Measurements from ENCODE around the gene CTF1.
"Not testable (repeated sequence)": the region's sequence is repeated elsewhere in the genome, so short reads cannot be mapped to it uniquely, and the experiment has no call there.

Gene CTF1

GRCh38 chr16:30888856-30889499, 7.4 kb upstream of the CTF1 start:
- DNase-seq, result no peak

GRCh38 chr16:30889721-30890120, 6.7 kb upstream of the CTF1 start:
- no peak for DNase-seq

DNA sequence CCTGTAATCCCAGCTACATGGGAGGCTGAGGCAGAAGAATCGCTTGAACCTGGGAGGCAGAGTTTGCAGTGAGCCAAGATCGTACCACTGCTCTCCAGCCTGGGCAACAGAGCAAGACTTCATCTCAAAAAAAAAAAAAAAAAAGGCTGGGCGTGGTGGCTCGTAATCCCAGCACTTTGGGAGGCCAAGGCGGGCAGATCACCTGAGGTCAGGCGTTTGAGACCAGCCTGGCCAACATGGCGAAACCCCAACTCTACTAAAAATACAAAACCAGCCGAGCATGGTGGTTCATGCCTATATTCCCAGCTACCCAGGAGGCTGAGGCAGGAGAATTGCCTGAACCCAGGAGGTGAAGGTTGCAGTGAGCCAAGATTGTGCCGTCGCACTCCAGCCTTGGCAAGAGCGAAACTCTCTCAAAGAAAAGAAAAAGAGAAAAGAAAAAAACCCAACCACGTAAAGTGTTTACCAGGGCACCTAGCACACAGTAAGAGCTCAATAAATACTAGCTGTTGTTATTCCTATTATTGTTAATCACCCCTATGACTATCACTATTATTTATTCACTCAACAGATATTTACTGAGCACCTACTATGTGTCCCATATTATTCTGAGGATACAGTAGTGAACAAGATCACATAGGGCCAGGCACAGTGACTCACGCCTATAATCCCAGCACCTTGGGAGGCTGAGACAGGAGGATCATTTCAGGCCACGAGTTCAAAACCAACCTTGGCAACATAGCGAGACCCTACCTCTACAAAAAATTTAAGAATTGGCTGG, 5.2 kb upstream of the CTF1 start:
- not testable (repeated sequence) for DNase-seq

DNA sequence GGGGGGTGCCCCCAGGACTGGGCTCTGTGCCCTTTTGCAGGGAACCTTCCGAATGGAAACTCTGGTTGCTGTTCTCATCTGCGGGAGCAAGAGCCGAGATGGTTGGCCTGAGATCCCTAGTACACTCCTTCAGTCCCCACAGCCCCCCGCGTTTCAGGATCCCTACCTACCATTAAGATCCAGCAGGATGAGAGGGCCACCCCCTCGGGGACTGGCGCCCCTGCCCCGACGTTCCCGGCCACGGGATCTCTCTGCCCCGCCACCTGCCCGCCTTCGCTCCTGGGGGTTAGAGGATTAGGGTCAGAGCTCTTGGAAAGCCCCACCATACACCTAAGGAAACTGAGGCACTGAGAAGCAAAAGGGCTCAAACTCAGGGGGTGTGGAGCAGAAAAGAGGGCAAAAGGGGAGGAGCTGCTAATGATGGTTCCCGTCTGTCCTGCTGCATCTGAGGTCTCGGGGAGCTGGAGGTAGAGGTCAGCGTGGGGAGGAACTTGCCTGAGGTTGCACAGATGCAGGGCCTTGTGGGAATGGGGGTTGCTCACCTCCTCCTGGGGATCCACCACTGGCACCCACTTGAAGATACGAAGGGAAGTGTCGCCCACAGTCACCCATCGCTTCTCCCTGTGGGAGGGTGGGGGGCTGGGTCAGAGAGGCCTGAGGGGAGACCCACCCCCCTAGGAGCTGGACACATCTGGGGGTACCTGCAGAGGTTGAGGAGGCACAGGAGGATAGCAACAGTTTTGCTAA, 3.6 kb upstream of the CTF1 start:
- DNase-seq, result no peak

GRCh38 chr16:30893417-30893743, 3.0 kb upstream of the CTF1 start:
- no peak for DNase-seq

DNA sequence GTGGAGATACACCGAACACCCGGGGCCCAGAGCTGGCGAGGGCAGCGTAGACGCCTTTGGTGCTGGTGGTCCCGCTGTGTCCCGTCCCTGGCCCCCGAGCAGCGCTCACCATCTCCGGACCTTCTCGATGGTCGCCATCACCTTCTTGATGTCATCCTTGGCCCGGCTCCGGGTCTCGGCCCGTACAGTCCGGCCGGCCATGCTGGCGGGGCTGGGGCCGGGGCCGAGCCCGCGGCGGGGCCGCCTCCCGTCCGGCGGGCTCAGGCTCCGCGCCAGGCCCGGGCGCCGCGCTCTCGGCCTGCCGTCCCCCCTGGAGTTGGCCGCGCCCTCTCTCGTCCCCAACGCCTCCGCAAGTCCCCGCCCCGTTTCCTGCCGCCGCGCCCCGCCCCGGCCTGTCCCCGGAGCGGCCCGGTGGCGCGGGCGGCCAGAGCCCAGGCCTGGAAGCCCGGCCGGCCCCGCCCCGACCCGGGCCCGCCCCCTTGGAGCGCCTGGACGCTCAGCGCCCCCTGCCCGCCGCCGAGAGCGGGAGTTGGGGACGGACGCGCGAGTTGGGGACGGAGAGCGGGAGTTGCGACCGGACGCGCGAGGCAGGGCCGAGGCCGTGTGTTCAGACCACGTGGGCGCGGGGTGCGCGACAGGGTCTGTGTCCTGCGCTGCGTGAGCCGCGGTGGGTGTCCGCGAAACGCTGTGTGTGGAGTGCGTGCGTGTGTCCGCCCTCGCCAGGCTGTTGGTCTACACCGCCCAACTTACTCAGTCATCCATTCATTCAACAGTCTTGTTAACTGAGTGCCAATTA, 2.5 kb upstream of the CTF1 start, which contains the start of gene BCL7C:
TSS of gene BCL7C (minus strand) at position 334 of the 796 bp plus-strand sequence. CDS start at position 201, 133 bp downstream.
- DNase-seq, result peak; percentile 44 to 87

- DNase-seq, result no peak
Measured at GRCh38 chr16:30894540-30895368, 1.7 kb upstream of the CTF1 start.

DNA sequence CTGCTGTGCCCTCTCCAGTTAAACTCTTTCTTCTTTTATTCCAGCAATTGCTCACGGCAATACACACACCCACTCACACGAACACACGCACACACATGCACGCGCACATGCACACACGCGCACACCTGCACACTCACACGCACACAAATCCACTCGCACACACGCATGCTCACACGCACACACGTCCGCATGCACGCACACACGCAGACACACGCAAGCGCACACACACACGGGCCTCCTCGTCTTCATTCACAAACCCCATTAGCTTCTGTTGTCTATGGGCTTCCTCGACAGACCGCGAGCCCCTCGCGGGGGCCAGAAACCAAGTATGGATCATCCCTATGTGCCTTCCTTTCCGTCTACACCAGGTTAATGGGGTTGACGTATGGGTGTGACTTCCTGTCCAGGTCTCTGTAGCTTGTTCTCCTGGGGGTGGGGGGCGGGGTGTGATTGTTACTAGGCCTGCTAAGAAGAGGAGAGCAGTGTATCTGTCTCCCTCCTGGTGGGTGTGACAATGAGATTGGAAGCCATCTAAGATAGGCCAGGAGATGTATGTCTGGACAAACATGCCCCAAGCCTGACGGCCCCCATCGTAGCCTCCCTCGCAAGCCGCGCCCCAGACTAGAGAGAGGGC, 670 bp upstream of the CTF1 start:
- DNase-seq, result no peak

DNA sequence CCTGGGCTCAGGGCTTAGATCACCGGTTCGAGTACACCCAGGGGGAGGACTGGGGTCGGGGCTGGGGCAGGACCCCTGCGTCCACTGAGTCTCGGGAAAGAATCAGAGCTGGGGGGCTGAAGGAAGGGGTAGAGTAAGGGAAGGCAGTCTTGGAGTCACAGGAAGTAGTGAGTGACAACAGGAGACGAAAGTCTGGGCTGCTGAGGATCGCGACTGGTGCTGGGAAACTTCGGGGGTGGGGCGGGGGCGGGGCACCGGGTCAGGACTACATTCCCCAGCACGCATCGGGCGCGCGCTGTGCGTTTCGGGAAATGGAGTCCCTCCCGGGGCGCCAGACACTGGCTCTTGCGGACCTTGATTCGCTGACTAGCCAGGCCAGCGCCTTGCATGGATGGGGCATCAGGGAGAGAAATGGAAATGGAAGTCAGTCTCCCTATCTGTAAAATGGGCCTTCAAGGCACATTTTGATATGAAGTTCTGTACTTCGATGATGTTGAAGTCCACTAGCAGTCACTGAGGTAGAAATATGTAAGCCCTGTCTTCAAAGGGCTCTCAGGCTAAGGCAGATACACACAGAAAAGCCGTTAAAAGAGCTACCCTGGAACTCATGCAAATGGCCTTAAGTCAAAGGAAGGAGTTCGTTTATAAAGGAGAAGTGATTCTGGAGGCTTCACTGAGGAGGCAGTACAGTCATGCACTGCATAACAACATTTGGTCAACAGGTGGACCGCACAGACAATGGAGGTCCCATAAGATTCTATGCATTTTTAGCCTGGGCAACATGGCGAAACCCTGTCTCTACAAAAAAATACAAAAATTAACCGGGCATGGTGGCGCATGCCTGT, 697 bp downstream of the CTF1 start:
- DNase-seq, result no peak

- no peak for DNase-seq
Measured at GRCh38 chr16:30899794-30900193, 3.4 kb downstream of the CTF1 start.

GRCh38 chr16:30900588-30900987, 4.2 kb downstream of the CTF1 start:
- no peak for DNase-seq

DNA sequence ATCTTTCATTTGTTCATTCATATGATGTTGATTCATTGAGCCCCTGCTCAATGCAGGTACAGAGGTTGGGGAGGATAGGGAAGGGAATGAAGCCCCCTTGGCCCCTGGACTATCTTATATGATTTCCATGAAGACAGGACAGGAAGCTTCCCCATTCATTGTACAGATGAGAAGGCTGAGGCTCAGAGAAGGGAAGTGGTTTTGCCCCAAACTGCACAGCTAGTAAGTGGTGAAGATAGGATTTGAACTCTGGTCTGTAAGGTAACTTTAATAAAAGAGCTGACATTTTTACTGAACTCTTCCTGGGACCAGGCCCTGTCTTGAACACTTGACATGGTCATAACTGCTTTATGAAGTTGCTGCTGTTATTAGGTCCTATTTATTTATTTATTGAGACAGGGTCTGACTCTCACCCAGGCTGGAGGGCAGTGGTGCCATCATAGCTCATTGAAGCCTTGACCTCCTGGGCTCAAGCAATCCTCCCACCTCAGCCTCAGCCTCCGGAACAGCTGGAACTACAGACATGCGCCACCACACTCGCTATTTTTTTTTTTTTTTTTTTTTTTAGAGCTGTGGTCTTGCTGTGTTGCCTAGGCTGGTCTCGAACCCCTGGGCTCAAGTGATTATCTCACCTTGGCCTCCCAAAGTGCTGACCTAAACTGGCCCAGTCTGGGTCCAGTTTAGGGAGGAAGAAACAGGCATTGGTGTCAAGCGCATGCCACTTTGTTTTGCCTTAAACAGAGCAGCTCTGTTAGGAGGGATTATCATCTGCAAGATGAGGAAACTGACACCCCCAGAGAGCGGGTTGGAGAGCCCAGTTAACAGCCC, 5.0 kb downstream of the CTF1 start:
- DNase-seq, result no peak

GRCh38 chr16:30902029-30902972, 5.9 kb downstream of the CTF1 start:
- peak in 1 of 2 experiments; percentile 35 for DNase-seq

DNA sequence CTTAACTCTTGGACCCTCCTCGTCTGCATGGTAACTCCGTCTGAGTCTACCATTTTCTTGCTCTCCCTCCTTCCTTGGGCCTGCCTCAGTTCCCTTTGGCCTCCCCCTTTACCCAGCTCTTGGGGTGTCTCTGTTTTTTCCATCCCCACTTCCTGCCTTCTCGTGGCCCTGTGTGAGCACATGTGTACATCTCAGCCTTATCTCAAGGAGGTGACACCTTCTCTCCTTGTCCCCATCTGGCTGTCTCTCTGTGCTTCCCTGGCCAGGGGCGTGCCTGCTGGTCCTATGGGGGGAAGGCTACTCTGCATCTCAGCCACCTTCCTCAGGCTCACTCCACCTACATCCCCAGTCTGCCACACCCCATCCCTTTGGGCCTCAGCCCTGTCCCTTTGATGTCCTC, 6.6 kb downstream of the CTF1 start:
- DNase-seq, result no peak

GRCh38 chr16:30903596-30903995, 7.2 kb downstream of the CTF1 start:
- no peak for DNase-seq

- no peak for DNase-seq
Measured at GRCh38 chr16:30904114-30904780, 7.8 kb downstream of the CTF1 start.

DNA sequence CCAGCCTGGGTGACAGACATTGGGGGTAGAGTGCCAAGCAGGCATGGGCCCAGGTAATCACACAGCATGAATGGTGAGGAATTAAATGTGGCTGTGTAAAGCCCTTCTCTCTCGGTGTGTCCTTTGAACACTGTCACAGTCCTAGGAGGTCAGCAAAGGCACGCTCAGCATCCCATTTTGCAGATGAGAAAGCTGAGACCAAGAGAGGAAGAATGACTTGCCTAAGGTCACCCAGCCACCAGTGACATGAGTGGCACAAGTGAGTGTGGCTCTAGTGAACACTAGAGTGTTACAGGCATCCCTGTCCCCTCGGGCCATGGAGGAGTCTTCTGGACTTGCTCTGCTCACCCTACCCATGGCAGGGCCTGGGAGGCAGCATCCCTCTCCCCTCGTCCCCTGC, 10.7 kb downstream of the CTF1 start:
- no peak for DNase-seq
